ENCODE measurements around the gene IFI30.

DNA sequence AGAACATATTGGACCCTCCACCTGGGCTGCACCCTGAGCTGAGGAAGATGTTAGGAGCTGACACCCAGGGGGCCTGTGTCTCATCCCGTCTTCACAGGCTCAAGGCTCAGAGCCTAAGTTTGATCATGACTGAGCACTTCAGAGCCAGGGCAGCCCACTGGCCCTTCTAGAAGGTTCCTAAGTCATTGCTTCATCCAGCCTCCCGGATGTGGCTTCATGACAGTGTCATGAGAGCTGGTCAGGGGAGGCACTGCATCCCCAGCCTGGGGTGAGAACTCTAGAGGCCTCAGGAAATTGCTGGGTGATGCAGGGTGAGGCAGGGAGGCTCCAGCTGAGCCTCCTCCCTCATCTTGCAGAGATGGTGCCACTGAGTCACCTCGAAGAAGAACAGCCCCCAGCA lies 45.6 kb upstream of the IFI30 start:
- TF ChIP-seq, protein P1, sequence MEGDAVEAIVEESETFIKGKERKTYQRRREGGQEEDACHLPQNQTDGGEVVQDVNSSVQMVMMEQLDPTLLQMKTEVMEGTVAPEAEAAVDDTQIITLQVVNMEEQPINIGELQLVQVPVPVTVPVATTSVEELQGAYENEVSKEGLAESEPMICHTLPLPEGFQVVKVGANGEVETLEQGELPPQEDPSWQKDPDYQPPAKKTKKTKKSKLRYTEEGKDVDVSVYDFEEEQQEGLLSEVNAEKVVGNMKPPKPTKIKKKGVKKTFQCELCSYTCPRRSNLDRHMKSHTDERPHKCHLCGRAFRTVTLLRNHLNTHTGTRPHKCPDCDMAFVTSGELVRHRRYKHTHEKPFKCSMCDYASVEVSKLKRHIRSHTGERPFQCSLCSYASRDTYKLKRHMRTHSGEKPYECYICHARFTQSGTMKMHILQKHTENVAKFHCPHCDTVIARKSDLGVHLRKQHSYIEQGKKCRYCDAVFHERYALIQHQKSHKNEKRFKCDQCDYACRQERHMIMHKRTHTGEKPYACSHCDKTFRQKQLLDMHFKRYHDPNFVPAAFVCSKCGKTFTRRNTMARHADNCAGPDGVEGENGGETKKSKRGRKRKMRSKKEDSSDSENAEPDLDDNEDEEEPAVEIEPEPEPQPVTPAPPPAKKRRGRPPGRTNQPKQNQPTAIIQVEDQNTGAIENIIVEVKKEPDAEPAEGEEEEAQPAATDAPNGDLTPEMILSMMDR (IDR thresholded peaks at IDR 0.05) = no peak
- TF ChIP-seq POLR2AphosphoS5 (IDR thresholded peaks at IDR 0.05; ENCODE audit: low read depth, low read length) = no peak
- TF ChIP-seq, protein P2, sequence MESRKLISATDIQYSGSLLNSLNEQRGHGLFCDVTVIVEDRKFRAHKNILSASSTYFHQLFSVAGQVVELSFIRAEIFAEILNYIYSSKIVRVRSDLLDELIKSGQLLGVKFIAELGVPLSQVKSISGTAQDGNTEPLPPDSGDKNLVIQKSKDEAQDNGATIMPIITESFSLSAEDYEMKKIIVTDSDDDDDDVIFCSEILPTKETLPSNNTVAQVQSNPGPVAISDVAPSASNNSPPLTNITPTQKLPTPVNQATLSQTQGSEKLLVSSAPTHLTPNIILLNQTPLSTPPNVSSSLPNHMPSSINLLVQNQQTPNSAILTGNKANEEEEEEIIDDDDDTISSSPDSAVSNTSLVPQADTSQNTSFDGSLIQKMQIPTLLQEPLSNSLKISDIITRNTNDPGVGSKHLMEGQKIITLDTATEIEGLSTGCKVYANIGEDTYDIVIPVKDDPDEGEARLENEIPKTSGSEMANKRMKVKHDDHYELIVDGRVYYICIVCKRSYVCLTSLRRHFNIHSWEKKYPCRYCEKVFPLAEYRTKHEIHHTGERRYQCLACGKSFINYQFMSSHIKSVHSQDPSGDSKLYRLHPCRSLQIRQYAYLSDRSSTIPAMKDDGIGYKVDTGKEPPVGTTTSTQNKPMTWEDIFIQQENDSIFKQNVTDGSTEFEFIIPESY (IDR thresholded peaks at IDR 0.05; ENCODE audit: borderline replicate concordance, low read depth) = no peak
- TF ChIP-seq SIN3A (IDR thresholded peaks at IDR 0.05; ENCODE audit: borderline replicate concordance, low read depth, low read length) = no peak
- no peak for TF ChIP-seq CHD2 (IDR thresholded peaks at IDR 0.05; ENCODE audit: low read length, partially characterized antibody)

All from SK-N-SH (cell line).